HepG2 (cell line): Measurements from ENCODE around the gene KANK3. TPM values are rescaled to one million over a fixed set of nuclear protein-coding genes. Genes with fewer than 3 reads are reported as not detected.

Source experiments
- FLYWCH1 ChIP-seq: sonication (generic); formaldehyde crosslinking; IDR thresholded peaks from 2 replicates; pipeline ENCODE4 v1.8.1; 2023; ENCODE audit warnings: mild to moderate bottlenecking, missing genetic modification reagents
- MTA1 ChIP-seq: sonication (generic); formaldehyde crosslinking; IDR thresholded peaks from 2 replicates; pipeline ENCODE4 v1.4.0; 2020; ENCODE audit warnings: missing genetic modification reagents, mild to moderate bottlenecking, borderline replicate concordance
- PAXIP1 ChIP-seq: sonication (generic); formaldehyde crosslinking; conservative IDR thresholded peaks from 2 replicates; pipeline ENCODE4 v1.4.0; 2020; ENCODE audit warnings: mild to moderate bottlenecking, missing genetic modification reagents, moderate library complexity
- PRPF4 ChIP-seq: fragments of 200-400 bp; formaldehyde crosslinking; IDR thresholded peaks from 2 replicates; pipeline ENCODE4 v1.6.1; 2016; ENCODE audit warnings: low read length, low read depth; ENCODE audit not compliant: poor library complexity, severe bottlenecking
- SAP130 ChIP-seq: IDR thresholded peaks from 2 replicates; pipeline ENCODE4 v1.6.1; 2016; ENCODE audit warnings: low read depth
- ZNF687 ChIP-seq: sonication (generic); formaldehyde crosslinking; IDR thresholded peaks from 2 replicates; pipeline ENCODE4 v1.5.1; 2020; ENCODE audit warnings: mild to moderate bottlenecking, missing genetic modification reagents, moderate library complexity
- polyA plus RNA-seq, 8 experiments: library from polyadenylated mRNA; depleted of rRNA in 3 of 8; stranded (reverse) in 7 of 8; unstranded in 1 of 8; fragments of >200 nt; fragmentation: Illumina TruSeq in 4 of 8; extraction: Trizol in 4 of 8; gene quantifications; 2 replicates each; pipeline versions ENCODE4 v1.2.1 to v1.2.3, GENCODE V29; 2011 to 2016; ENCODE audit warnings: low read depth in 4 of 8, missing spikeins in 1 of 8, mixed read lengths in 1 of 8; ENCODE audit not compliant: insufficient read depth in 1 of 8
- total RNA-seq, 5 experiments: library from RNA; depleted of rRNA; stranded (reverse); fragments of >200 nt; fragmentation: Illumina TruSeq; extraction: Trizol; gene quantifications; 2 replicates each; pipeline ENCODE4 v1.2.3, GENCODE V29; 2016; ENCODE audit warnings: low read depth in 1 of 5
- TF ChIP-seq, protein P1 (sequence below): sonication (generic); formaldehyde crosslinking; IDR thresholded peaks from 2 replicates; pipeline ENCODE4 v1.4.0; 2020; ENCODE audit warnings: missing genetic modification reagents

KANK3 gene
- total and polyA plus RNA-seq, 2 of the 13 experiments (the other 11 are each of a cell fraction or from before 2014, with no cell fraction given): 0.15 to 0.20 TPM

DNA sequence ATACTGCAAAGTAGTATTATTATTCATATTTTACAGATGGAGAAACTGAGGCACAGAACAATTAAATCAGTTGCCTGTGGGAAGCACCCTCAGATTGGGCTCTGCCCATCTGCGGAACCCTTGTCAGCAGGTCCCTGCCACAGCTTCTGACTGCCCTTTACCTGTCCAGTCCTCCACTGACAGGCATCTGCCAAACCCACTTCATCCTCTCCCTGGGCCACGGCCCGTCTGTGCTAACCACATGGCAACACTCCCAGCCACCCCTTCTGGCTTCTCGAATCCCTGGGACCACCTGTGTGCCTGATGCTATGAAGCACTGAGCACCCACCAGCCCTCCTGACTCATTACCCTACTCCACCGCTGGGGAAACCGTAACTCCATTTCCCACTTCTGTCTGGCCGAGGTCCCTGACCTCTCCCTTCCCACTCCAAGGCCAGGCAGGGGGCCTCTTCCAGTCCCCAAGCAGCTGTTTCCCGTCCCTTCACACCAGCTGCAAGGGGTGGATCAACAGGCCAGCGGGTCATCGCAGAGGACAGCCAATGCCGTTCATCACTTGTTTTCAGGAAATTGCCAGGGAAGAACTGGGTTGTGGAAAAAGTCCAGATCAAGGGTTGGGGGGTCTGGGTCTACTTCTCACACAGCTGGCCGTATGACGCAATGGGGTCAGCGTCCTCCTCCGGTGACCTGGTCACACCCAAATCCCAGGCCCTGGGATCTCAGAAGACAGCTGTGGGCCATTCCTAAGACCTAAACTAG, 2.5 kb downstream of the KANK3 start (continued):
- TF ChIP-seq FLYWCH1 (CRISPR knock-in tag) (0 out of 2 replicates have a peak, but pooled peaks have one; percentile 40), PAXIP1 (CRISPR knock-in tag) (peak; percentile 59), PRPF4 (no peak), SAP130 (0 out of 2 replicates have a peak, but pooled peaks have one; percentile 18), ZNF687 (CRISPR knock-in tag) (peak; percentile 57), MTA1 (CRISPR knock-in tag) (peak; percentile 70; the same call in 1 of the 2 replicates)
- TF ChIP-seq, protein P1, sequence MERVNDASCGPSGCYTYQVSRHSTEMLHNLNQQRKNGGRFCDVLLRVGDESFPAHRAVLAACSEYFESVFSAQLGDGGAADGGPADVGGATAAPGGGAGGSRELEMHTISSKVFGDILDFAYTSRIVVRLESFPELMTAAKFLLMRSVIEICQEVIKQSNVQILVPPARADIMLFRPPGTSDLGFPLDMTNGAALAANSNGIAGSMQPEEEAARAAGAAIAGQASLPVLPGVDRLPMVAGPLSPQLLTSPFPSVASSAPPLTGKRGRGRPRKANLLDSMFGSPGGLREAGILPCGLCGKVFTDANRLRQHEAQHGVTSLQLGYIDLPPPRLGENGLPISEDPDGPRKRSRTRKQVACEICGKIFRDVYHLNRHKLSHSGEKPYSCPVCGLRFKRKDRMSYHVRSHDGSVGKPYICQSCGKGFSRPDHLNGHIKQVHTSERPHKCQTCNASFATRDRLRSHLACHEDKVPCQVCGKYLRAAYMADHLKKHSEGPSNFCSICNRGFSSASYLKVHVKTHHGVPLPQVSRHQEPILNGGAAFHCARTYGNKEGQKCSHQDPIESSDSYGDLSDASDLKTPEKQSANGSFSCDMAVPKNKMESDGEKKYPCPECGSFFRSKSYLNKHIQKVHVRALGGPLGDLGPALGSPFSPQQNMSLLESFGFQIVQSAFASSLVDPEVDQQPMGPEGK (CRISPR knock-in tag): peak; percentile 57
